Stimulated activated CD8-positive, alpha-beta memory T cell treated with anti-CD3 and anti-CD28 coated beads, Interleukin-15, amount 100 ng/mL, for 1 hour (primary cell): ENCODE results near the gene RNF145.
"Not testable (repeated sequence)": the region's sequence is repeated elsewhere in the genome, so short reads cannot be mapped to it uniquely, and the experiment has no call there.

Experiments used
- DNase-seq: peaks from one replicate; pipeline ENCODE4 v3.0.0-alpha.2; 2020; ENCODE audit warnings: low read depth

Gene RNF145, protein sequence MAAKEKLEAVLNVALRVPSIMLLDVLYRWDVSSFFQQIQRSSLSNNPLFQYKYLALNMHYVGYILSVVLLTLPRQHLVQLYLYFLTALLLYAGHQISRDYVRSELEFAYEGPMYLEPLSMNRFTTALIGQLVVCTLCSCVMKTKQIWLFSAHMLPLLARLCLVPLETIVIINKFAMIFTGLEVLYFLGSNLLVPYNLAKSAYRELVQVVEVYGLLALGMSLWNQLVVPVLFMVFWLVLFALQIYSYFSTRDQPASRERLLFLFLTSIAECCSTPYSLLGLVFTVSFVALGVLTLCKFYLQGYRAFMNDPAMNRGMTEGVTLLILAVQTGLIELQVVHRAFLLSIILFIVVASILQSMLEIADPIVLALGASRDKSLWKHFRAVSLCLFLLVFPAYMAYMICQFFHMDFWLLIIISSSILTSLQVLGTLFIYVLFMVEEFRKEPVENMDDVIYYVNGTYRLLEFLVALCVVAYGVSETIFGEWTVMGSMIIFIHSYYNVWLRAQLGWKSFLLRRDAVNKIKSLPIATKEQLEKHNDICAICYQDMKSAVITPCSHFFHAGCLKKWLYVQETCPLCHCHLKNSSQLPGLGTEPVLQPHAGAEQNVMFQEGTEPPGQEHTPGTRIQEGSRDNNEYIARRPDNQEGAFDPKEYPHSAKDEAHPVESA

DNA sequence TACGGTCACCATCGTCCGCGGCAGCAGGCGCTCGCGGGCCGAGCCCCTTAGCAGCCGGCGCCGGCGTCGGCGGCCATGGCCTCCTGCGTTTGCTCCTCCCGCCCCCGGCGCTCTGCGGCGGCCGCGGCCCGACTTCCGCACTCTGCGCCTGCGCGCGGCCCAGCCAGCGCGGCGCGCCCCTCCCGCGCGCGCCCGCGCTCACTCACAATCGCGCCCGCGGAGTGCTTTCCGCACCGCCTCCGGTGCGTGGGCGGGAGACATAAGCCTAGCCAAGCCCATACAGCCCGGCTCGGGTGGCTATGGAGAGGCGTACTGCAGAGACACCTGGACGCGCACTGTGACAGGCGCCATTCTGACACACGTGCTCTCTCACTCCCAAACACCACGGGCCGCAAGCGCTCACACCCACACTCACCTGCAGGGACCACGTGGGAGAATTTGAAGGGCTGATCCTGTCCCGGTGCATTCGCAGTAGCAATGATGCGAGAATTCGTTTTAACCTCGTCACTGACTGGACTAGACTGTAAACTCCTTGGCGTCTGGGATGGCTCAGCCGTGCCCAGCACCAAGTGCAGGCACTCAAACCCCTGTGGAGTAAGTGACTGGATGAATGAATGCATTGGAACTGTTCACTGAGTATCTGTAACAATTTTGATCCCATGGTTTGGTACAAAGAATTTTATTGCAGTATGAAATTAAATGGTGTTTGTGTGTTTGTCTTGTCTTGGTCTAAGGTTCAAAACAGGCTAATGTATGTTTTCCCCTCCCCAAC lies at the start of gene RNF145:
TSS of gene RNF145 (minus strand) at position 116 of the 772 bp plus-strand sequence. CDS start 5,936 bp downstream, outside the sequence.
- peak; percentile 84 for DNase-seq

DNA sequence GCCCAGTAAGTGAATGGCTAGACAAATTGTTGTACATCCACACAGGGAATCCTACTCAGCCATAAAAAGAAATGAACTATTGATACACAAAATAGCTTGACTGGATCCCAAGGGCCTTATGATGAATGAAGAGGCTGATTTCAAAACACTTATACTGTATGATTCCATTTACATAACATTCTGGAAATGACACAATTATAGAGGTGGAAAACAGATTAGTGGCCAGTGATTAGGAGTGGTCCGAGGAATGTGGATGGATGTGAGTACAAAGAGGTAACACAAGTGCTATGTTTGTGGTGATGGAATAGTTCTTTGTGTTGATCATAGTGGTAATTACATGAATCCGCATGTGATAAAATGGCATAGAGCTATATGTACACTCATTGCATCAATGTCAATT lies 49.0 kb upstream of the RNF145 start:
- DNase-seq = no peak

DNA sequence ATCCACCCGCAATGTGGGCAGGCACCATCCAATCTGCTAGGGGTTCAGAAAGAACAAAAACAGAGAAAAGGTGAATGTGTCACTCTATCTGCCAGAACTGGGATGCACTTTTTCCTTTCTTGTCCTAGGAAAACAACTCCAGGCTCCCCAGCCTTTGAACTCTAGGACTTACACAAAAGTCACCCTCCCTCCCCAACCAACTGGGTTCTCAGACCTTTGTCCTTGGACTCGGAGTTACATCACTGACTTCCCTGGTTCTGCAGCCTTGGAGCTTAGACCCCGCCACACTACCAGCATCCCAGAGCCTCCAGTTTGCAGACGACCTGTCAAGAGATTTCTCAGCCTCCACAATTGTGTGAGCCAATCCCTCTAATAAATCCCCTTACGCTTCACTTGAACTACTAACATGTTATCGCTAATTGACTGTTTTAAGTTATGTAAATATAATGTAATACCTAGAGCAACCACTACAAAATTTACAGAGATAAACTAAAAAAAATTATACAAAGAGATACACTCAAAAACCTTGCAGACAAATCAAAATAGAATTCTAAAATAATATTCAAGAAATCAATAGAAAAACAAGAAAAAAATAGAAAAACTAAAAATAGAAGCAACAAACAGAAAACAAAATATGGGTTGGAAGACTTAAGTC lies 48.4 kb upstream of the RNF145 start:
- no peak for DNase-seq

DNA sequence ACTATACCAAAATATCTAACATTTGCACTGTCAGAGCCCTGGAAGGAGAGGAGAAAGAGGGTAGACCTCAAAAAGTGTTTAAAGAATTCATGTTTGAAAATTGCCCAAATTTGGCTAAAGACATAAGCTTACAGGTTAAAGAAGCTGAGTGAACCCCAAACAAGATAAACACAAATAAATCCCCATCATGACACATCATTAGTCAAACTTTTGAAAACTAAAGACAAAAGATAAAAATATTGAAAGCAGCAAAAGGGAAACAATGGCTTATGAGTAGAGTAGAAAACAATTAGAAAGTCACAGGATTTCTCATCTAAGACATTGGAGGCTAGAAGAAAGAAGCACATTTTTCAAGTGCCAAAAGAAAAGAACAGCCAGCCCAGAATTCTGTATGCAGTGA lies 47.7 kb upstream of the RNF145 start:
- DNase-seq = no peak

DNA sequence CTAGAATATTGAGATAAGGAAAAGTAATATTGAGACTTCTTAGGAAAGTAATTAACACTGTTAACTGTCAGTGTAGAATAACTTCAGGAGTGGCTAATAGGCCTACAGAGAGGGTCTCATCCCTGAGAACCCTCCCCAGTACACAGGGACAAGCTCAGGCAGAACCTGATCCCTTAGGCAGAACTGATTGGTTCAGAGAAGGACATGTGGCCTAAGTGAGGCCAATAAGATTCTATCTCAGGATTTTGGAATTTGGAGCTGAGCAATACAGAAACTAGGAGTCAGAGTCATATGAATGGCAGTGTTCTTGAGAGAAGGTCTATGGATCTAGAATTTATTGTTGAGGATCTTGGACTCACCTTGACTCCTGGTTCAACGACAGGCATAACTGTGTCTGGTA lies 42.8 kb upstream of the RNF145 start:
- DNase-seq = no peak

DNA sequence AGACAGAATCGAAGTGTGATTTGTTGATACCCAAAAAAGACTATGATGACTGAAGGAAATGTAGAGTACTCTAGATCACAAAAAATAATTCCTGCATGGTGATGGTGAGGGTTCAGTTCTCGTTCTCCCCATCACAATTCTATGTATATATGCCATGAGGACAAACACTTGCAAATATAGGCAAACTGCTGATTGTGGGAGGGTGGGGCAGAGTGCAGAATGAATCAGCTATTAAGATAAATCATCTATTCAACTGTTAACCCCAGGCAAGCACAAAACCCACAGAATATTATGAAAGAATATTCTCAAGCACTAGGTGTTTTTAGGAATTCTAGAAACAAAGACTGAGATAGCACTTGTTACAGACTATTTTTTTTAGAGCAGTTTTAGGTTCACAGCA lies 39.8 kb upstream of the RNF145 start:
- DNase-seq = no peak

DNA sequence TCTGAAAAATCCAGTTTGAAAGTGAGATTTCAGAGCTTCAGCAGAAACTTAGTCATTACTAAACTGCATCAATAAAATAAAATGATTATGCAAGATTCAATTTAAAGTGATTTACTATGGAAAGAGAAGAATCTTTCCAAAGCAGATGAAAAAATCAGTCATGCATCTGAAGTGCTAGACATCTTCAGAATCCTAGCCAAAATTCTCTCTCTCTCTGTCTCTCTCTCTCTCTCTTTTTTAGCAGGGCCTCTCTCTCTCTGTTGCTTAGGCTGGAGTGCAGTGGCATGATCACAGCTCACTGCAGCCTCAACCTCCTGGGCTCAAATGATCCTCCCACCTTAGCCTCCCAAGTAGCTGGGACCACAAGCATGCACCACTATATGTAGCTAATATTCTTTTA lies 35.5 kb upstream of the RNF145 start:
- no peak for DNase-seq

DNA sequence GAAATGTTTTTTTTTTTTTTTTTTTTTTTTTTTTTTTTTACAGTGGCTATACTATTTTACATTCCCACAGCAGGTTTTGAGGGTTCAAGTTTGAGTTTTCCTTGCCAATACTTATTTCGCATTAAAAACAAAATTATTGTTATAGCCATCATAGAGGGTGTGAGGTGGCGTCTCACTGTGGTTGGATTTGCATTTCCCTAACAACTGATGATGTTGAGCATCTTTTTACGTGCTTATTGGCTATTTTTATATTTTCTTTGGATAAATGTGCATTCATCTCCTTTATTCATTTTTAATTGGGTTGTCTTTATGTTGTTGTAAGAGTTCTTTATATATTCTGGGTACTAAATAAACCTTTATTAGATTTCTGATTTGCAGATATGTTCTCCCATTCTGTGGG lies 34.8 kb upstream of the RNF145 start:
- DNase-seq = no peak

DNA sequence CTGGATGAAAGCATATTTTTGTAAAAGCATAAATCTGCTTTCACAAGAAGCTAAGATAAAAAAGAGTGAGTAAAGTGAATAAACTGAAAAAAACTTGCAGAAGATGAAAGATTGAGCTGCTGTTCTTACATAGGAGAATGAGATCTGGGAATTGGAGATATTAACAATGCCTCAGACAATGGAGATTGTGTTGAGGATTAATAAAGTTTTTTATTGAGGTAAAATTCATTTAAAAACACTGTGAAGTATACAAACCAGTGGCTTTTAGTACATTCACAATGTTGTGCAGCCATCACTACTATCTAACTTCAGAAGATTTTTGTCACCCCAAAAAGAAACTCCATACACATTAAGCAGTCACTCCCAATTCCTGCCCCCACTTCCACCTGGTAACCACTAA lies 34.0 kb upstream of the RNF145 start:
- no peak for DNase-seq

DNA sequence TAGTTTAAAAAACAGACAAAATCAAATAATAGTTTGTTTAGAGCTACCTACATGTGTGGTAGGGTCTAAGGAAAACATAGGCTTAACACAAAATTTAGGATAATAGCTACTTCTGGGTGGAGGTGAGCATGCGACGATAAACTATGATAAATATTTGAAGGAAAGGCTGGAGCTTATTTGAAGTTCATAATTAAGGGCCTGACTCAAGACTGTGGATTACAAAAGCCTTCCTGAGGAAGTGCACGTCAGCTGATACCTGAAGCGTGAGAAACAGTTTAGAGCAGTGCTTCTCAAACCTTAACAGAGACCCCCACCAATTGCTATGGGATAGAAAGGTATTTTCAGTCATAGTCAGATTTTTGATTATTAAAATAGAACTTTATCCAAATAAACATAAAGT lies 33.3 kb upstream of the RNF145 start:
- no peak for DNase-seq

DNA sequence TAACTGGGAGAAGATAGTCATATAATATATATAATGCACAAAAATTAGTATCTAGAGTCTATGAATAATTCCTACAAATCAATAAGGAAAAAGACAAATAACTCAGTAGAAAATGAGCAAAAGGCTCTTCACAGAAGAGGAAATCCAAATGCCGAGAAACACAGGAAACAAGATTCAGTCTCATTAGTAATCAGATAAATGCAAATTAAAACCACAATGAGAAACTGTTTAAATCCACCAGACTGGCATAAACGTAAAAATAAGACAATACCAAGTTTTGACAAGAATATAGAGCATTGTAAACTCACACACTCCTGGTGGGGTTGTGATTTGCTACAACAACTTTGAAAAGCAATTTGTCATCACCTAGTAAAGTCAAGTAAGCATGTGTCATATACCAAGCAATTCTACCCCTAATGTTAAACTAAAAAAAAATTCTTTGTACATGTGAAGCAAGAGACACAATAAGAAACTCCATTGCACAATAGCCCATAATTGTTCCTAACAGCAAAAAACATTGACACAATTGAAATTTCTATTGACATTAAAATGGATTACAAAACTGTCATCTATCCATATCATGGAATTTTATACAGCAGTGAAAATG lies 32.7 kb upstream of the RNF145 start:
- no peak for DNase-seq

DNA sequence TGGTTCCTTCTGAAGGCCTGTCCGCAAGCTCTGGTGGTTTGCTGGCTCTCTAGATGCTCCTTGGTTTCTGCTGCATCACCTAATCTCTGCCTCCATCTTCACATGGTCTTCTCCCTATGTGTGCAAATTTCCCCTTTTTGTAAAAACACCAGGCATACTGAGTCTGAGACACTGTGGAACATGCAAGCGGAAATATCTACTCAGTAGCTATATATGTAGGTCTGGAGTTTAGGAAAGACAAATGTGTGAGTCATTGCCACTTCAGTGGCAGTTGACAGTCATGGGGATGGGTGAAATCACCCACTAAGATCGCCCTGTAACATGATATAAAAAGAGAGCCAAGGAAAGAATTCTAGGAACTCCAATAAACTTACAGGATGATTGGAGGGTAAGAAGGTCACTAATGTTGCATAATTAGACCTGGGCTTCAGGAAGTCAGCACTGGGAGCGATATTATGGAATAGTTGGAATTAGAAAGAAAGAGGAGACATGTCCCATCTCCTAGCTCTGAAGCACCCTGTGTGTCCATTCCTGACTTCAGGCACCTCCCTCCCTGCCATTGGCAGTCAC lies 31.0 kb upstream of the RNF145 start:
- no peak for DNase-seq

DNA sequence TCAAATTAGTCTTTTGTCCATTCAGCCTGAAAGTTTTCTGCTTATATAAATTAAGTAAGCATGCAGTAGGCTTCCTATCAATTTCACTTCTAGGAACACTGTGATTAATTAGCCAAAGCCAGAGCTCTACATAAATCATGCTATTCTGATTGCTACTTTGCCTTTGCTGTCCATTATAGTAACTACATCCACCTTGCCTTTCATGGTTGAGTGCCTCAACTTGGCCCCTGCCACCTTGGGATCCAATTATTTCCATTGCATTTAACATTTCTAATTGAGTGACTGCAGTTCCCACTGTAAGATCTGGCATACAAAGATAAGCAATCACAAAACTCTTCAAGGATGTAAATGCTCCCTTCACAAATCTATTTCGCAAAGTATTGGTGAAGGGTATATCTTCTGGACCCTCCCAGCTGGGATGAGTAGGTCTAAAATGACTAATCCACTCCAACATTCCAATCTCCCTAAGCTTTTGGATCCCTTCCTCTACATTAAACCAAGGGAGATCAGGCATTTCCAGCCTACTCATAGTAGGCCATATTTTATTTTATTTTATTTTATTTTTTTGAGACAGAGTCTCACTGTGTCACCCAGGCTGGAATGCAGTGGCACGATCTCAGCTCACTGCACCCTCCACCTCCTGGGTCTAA lies 26.6 kb upstream of the RNF145 start:
- not testable (repeated sequence) for DNase-seq

DNA sequence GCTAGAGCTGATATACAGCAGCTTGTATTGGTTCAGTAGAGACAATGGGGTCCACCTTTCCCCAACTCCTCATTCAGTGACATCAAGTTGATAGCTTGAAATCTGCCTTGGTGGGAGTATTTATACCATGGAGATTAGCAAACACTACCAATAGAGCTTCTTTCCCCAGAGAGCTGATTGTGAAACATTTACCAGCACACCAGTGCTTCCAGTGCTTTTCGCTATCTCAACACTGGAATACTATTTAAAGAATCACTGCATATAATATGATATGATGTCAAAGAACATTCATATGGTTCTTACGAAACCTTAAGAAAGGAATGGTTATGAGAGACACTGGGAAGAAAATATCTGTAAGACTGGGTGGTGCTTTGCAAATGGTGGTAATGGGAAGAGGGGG lies 21.8 kb upstream of the RNF145 start:
- DNase-seq = no peak

DNA sequence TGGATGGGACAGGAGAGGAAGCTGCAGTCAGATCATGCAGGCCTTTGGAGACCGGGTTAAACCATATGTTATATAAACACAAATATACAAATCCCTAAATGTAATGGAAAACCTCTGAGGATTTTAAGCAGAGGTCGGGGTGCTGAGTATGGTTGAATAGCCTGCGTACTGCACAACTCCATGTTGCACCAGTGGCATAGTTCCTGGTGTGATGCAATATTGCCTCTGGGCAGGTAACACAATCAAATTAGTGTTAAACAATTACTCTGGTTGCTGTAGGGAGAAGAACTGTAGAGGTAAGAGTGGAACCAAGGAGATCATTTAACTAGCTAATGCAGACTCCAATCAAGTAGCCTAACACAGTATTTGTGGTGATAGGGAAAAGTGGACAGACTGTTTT lies 21.3 kb upstream of the RNF145 start:
- no peak for DNase-seq

DNA sequence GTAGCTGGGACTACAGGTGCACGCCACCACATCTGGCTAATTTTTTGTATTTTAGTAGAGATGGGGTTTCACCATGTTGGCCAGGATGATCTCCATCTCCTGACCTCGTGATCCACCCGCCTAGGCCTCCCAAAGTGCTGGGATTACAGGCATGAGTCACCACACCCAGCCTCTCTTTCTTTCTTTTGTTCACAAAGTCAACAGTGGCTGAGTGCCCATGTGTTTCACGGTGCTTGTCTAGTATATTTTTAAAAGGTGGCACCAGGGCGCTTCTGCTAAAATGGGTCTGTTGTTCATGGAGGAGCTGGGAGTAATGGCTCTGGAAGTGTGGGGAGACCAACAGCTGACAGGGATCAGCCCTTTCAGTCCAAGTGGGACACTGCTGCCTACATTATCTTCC lies 18.7 kb upstream of the RNF145 start:
- not testable (repeated sequence) for DNase-seq

DNA sequence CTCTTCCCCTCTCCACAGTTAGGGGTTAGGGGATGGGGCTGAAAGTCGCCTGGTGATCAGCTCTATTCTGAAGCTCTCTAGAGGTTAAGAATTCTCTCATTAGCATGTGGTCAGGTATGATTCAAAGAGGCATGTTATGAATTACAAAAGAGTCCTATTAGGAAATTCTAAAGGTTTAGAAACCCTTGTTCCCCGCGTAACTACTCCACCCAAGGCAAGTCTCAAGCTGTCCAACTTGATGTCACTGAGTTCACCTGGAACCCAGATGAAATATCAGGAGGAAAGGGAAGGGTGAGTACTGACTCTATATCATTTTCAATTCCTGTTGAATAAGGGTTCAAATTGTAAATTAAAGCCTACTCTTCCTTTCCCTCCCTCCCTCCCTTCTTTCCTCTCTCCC lies 18.1 kb upstream of the RNF145 start:
- DNase-seq = no peak

DNA sequence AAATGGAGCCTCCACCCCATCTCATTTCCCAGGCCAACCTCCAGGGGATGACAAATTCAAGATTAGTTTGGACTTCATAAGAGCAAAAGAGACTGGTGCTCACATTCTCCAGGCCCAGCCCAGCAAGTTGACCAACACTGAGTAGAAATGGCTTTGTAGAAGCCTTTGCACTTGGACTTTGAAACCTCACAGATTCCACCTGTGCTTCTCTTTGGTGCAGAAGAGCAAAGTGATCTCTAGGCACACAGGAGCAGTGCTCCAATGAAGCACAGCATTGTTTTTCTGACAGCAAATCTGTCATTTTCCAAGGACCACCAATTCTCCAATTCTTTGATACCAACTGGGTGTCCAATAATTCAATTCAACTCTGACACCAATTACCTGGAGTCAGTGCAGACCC lies 17.1 kb upstream of the RNF145 start:
- no peak for DNase-seq

DNA sequence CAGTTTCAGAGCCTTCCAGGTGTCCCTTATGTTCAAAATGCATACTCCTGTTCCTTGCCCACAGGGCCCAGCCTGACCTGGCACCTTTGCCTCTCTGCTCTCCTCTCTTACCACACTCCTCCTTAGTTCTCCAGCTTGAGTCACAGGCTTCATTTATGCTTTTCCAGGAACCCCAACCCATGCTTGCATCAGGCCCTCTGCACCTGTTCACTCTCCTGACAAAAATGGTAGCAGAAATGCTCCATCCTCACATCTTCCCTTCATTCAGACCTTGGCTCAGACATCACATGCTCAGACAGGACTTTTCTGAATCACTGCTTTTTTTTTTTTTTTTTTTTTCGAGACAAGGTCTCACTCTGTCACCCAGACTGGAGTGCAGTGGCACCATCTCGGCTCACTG lies 15.1 kb upstream of the RNF145 start:
- no peak for DNase-seq

DNA sequence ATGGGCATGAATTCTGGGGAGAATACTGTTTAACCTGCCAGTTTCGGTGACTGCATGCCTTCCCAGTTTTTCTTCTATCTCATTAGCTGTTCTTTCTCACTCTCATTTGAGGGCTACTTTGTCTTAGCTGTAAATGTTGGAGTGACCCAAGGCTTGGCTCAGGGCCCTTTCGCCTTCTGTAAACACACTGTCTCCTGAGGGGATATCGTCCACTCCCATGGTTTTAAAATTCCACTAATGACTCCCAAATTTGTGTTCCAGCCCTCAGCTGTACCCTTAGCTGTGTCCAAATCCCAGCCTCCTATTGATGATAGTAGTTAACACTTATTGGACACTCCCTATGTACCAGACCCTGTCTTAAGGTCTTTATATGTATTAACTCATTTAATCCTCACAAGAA lies 14.1 kb upstream of the RNF145 start:
- DNase-seq = no peak

DNA sequence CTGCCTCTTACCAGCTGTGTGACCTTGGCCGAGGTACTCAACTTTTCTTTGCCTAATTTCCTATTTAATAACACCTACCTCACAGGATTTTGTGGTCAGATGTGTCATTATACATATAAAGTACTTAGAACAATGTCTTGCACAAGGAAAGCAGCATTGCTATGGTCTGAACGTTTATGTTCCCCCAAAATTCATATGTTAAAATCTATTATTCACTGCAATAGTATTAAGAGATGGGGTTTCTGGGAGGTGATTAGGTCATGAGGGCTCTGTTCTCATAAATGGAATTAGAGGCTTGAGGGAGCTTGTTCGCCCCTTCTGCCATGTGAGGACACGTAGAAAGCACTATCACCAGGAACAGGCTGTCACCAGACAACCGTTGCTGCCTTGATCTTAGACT lies 10.9 kb upstream of the RNF145 start:
- DNase-seq = no peak
